HG03025 (cell line): ENCODE results near the gene PGC.

Experiments
- ATAC-seq: cut with Tn5 transposase; IDR thresholded peaks from one replicate; pipeline ENCODE4 v1.9.1; 2021; ENCODE audit warnings: mild to moderate bottlenecking, moderate library complexity; ENCODE audit not compliant: unreplicated experiment, low FRiP score

The PGC gene

DNA sequence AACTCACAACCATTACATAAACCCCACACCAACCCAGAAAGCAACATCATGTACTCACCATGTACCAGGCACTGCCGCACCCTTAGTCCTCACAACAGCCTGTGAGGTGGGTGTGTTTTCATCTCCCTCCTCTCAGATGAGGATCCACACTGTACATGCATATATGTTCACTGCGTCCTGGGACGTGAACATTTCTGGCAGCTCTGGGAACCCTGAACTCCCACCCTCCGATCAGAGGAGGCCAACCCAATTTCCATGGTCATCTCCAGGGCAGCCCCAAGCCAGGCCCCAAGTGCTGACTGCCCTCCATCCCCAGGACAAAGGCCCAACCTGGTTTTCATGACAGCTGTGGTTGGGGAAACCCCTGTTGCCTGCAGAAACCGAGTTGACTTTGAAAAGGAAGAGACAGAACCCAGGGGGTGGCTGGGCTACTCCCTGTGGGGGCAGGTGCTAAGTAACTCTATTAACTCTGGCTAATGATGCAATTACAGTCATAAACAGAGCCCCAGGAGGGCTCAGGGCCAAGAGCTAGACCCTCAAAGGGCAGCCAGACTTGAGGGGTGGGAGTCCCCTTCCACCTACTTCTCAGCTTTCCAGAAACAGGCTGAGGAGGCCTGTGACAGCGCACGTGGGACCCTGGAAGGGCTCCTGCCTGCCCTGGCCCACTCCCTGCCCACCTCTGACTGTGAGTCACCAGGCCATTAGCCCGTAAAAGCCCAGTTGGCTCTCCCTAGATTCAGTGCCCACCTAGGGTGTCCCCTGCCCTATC, 14.4 kb downstream of the PGC start:
- peak; percentile 24 for ATAC-seq

DNA sequence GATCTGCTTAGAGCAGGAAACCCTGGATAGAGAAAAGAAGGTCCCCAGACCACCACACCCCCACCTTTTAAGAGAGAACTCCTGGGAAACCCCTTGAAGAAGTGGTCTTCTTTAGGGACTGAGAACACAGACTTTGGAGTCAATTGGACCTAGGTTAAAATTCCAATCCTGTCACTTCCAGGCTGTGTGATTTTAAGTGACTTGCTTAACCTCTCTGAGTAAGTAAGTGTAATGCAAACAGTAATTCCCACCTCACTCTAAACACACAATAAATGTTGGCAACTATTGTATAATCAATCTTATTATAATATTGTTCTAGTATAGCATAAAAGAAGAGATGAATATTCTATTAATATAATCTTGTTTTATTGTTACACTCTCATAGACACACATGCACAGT, 15.0 kb downstream of the PGC start:
- no peak for ATAC-seq

DNA sequence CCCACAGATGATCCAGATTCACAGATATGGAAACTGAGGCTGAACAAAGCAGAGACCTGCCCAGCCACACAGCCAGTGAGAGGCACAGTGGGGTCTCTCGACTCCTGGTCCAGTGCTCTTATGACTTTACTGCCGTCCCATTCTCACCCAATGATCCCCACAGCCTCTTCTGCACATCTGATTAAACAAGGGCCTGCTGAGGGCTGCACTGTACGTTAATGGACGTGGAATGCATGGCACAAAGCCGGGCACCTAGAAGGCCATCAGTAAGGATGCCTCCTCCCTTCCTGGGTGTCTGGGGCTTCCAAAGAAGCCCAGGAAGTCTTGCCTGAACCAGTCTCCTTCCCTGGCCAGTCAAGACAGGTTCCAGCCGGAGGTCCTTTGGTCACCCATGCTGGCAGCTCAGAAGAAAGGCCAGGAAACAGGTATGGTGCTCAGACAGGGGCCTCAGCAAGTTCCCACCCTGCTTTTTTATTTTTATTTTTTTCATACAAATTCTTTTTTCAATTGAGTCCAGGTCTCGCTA, 15.6 kb downstream of the PGC start:
- no peak for ATAC-seq

DNA sequence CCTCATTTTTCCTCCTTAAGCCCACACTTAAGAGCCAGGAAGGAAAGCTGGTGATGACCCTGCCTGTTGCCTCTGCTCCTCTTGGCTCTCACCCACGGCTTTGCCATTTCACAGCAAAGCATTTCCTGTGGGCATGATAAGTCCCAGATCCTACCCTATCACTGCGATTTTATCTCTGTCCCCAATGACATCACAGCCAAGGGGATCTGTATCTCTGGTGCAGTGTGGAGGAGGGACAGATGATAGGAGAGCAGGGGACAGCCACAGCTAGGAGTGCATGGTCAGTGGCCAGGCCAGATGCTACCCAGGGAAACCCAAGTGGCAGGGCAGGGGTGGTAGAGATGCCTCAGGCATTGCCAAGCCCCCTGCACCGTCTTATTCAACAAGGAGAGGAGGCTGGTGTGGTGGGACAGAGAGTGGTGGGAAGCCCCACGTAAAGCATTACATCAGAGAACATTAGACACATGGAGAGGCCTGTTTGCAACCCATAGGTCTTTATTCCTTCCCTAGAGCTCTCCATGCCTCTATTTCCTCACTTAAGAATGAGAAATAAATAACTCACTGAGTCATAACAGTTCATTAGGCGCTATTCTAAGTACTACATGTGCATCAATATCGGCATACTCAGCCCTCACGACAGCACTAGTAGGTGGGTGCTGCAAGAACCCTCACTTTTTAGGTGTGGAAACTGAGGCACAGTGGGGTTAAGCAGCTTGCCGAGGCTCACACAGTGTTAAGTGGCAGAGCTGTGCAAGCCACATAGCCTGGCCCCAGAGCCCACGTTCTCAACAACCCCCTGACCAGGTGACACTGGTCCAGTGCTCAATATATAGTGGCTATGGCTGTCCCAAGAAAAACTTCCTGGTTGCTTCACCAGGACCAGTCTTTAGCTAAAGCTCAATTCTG, 16.4 kb downstream of the PGC start:
- ATAC-seq = no peak

DNA sequence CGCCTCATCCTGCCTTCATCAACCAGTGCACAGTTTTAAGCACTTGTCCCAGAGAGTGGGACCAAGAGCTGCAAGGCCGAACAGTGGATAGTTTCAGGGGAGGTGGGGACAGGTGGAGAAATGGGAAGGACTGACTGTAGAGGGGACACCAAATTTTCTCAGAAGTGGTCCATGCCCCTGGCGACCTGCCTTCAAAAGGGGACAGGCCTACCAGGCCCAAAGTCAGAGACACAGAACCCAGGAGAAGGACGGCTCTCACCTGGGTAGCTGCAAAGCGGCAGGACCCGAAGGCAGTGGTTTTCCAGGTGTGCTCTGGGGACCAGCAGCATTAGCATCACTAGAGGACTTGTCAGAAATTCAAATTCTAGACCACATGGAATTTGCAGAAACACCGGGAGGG, 17.6 kb downstream of the PGC start:
- ATAC-seq = no peak

DNA sequence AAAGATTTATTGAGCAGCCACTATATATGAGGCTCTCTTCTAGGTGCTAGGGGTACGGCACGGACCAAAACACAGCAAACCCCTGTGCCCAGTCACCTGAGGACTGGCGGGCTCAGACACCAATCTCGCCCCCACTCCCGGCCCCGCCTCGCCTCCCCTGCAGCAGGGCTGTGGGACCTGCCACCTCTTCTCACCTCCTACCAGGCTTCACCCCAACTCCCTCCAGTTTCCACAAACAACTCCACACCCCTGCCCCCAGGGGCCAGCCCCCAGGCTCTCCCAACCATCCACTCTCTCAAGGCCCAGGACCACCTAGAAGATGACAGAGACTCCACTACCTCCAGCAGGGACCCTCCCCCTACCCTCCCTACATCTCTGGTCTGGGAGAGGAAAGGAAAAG, 18.2 kb downstream of the PGC start:
- ATAC-seq = no peak

DNA sequence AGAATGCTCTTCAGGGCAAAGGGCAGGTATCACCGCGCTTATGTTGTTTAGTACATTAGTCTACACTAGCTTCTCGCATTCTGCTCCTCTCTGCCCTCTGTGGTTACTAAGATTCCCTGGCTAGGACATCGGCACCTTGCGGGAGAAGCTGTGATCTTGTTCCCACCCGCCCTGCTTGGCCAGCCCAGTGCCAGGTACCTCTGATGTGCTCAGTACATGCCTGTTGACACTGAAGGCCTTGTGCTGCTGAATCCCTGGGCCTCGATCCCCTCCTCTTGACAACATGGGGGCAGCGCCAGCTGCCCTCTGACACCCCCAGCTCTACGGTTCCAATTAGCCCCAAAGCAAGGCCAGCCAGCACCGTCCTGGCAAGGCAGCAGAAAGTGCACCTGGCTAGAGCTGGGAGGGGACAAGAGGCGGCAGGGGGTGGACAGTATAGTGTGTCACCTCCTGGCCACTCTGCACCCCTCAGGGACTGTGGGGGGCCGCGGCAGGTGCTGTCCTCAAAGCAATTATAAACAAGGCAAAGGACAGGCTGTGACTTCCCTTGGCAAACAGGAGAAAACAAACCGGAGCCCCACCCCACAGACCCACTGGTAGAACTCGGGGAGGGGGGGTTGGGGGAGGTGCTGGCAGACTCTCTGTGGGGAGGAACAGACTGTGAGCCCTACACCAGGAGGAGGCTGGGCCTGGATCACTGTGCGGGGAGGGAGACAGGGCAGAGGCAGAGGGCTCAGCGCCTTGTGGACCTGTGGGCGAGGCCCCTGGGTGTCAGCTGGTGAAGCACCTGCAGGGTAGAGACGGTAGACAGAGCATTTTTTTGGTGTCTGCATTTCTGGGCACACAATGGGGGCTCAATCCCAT, 18.9 kb downstream of the PGC start:
- no peak for ATAC-seq

DNA sequence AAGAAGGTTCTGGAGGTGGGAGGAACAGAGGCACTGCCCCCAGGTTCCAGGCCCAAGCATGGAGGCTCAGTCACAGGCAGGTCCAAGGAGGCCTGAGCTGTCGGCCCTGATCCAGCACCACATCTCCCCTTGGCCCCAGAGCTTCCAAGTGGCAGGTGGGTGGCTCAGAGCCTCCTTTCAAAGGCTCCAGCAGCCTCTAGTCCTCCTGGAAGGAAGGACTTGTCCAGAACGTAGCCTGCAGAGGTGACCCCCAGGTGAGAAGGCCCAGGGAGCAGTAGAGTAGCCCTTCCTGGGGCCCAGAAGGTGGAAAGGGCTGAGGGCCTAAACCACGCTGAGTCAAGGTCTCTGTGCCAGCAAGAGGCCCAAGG, 19.5 kb downstream of the PGC start:
- no peak for ATAC-seq

DNA sequence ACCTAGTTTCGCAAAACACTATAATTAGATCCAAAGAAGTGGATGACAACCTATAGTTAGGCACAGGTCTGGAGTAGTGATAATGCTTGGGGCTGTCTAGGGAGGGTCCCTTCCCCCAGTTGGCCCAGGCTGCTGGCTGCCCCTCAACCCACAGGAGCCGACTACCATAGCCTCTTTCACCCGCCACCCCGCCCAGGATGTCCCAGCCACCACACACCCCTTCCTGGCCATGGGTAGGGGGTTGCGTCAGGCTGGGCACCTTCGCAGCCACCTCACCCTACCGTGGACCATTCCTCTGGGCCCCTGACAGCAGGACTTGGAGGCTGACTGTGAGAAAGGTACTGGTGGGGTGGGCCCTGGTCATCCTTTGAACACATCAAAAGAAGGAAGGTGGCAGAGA, 20.3 kb downstream of the PGC start:
- no peak for ATAC-seq

DNA sequence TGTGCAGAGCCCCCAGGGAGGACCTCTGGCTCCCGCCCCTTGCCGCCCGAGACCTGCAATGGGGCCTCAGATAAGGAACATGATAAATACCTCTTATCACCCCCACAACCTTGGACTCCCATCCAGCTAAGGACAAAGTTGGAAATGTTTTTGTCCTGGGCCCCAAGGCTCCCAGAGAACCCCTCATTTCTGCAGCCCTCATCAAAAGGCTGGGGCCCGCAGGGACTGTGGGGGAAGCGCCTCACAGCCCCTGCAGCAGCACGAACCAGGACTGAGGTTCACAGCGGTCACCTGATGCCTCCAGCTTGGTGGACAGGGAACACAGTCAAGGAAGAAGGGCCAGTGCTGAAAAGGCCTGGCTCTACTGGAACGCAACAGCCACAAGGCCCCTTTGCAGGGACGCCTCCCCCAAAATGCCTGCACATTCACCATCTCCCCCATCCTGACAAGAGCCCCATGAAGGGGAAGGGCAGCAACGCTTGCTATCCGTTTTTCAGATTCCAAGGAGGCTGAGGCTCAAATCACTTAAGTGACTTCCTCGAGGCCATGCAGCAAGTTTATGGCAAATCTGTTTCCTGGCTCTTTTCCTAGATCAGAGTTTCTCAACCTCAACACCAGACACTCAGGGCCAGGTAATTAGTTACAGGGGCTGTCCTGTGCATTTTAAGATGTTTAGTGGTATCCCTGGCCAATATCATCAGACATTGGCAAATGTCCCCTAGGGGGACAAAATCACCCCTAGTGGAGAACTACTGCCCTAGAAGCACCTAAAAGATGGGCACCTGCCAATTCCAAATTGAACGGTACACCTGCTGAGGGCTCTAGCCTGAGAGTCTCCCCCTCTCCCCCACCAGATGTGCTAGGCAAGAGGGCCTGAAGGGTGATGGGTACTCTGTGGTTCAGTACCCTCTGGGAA, 22.4 kb downstream of the PGC start:
- no peak for ATAC-seq

DNA sequence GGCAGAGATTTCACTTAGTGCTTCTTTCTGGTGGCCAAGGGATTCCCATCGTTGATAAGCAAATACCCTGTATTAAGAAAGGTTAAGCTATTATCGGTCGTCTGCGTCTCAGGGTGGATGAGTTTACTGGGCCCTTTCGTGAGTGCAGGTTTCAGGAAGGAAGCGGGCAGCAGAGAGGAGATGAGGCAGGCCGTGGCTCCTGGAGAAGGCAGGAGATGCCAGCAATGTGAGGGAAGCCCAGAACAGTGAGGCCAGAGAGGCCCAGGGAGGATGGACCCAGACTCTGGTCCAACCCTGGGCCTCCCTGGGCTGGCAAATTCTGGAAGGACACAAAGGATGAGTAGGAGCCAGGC, 23.0 kb downstream of the PGC start:
- ATAC-seq = no peak

DNA sequence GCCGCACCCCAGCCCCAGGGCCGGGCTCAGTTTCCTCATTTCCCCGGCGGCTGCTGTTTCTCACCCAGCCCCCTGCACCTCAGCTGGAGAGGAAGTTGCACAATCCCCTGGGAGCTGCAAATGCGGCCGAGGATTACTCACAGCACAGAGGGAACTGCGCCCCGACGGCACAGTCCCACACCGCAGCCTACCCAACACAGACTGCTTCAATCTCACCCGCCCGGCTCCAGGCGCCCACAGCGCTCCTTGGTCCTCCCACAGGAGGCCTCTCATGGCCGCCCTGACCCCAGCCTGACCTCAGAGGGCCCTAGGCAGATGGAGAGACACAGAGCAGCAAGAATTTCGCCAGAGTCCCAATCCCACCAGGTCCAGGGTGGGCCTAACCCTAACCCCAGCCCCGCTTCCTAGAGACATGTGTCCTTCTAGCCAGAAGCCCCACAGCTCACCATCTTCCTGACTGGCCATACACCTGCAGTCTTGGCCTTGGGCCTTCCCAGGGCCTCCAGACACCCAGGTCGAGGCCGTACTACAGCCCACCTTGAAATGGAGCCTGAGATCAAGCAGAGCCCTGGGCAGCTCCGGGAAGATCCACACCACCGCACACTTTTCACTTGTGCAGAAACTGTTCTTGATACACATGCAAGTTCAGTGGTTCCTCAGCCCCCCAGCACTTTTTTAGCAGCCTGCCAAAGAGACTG, 23.5 kb downstream of the PGC start:
- no peak for ATAC-seq

DNA sequence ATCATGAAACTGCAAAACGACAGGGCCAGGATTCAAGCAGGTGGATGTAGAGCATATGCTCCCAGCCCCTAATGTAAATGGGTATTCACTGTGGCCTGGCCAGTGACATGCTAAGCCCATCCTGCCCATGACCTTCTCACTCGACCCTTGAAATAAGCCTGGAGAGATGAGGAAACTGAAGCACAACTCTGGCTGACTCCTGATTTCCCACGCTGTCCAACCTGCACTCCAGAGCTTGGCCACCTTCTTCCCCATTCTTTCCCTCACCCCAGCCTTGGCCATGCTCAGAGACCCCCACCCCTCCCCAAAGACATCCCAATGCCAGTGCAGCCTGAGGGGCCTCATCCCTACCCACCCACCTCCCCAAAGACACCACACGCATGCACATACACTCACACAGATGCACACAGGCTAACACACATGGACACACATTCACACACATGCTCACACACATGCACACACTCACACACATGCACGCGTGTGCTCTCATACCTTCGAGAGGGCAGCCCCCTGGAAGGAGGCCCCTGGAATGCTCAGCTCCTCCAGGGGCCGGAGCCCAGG, 24.1 kb downstream of the PGC start:
- ATAC-seq = no peak

DNA sequence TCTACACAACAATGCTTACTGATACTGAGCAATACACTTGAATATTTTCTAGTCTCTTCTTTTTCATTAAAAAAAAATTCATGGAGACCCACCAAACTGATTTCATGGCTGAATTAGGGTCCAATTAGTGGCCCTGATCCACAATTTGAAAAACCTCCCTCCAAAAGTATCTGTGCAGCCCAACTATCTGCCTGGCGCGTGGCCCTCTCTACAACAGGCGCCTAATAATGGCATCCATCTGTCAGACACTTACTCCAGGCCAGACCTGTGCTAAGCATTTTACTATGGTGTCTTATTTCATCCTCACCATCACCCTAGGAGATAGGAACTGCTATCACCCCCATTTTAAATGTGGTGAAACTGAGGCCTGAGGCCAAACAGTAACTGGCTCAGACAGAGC, 25.8 kb downstream of the PGC start:
- no peak for ATAC-seq

DNA sequence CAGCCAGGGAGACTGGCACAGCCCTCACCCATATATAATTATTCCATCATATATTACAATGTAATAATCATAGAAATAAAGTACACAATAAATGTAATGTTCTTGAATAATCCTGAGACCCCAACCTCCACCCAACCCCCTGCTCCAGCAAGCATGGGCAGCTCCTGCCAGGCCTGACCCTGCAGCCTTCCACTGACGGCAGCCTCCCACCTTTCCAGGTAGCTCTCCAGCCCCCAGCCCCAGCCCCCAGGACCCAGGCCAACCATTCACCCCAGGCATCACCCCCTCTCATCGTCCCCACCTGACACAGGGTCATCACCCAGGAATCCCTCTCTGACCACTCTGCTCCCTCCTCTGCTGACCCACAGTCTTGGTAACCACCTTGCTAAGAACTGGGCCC, 26.4 kb downstream of the PGC start:
- ATAC-seq = no peak

DNA sequence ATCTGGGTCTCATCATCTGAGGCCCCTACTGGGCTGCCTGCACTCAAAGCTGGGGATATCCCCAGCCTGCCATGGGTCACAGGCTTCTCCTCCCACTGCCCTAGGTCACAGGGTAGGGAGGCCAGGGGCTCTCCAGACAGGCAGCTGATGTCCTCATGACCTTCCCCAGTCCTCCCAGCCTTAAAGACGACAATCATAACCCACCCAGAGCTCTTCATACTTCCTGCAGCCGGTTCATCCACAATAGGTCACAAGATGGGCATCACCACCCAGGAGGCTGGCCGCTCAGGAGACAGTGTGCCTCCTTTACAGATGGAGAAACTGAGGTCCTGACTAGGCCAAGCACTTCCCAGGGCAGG, 27.0 kb downstream of the PGC start:
- ATAC-seq = no peak

DNA sequence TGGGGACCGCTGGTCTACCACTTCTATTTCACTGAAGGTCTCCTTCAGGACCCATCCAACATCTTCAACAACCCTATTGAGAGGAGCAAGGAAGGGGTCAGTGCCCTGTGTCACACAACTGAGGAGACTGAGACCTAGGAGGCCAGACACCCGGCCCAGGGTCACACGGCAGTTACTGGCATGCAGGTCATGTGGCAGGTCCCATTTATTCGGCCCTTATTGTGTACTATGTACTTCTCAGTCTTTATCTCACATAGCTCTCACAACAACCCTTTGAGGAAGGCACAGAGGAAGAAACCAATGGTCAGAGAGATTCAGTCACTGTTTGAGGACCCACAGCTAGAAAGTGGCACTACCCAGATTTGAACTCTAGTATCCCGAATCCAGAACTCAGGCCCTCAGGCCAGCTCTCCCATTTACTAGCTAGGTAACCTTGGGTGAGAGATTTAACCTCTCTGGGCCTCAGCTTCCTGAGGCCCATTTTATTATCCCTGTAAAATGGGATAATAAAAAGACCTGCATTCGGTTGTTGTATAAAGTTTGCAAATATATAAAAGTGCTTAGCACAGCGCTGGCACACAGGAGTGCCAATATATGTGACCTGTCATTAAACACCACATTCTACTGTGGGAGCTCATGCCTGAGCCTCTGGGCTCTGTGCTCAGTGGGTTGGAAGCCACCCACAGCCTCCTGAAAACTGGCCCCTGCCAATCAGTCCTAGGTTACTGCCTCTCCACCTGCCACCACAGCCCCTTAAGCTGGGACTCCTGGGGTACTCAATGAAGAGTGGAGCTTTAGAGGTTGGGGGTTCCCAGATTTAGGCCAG, 27.5 kb downstream of the PGC start:
- no peak for ATAC-seq

DNA sequence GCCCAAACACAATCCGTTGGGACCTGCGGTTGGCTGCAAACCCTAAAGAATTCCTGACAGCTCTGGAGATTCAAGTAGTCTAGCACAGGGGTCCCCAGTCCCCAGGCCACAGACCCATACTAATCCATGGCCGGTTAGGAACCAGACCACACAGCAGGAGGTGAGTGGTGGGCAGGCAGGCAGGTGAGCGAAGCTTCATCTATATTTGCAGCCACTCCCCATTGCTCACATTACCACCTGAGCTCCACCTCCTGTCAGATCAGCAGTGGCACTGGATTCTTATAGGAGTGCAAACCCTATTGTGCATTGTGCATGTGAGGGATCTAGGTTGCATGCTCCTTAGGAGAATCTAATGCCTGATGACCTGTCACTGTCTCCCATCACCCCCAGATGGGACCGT, 28.4 kb downstream of the PGC start:
- ATAC-seq = no peak
